CD4-positive, alpha-beta T cell treated with Interleukin-10 for 1 hour (primary cell): ENCODE results near the gene SIPA1L2.

Experiments used
- DNase-seq: peaks from one replicate; pipeline ENCODE4 v3.0.0-alpha.2; 2020

SIPA1L2 gene

DNA sequence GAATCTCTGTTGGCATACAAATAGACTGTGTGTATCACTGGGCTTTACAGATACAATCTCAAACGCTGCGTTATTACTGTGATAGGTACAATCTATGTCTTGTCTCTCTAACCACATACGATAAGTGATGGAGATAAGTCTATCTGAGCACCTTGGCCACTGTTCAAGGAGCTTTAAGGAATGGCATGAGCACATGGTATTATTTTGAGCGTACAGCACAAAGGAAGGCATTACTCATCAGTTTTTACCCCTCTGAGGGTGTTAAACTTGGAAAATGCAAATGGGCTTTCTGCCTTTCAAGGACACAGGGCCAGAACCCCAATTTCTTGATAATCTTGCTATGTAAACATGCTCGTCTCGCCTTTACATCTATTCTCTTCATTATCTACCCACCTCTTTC is 11.6 kb upstream of the SIPA1L2 start:
- no peak for DNase-seq

DNA sequence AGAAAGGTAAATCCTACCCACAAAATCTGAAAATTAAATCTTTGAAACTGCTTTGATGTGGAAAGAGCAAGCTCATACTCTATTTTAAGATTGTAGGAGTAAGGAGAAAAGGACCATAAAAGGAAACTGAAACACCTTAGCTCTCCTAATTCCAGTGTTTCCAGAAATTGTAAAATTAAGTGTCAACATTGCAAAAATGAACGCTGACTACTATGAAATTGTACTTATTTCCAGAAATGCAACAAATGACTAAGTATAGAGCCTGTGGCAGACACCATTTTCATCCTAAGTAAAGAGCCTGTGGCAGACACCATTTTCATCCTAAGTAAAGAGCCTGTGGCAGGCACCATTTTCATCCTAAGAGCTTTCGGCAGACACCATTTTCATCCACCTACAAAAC is 6.9 kb upstream of the SIPA1L2 start:
- no peak for DNase-seq

DNA sequence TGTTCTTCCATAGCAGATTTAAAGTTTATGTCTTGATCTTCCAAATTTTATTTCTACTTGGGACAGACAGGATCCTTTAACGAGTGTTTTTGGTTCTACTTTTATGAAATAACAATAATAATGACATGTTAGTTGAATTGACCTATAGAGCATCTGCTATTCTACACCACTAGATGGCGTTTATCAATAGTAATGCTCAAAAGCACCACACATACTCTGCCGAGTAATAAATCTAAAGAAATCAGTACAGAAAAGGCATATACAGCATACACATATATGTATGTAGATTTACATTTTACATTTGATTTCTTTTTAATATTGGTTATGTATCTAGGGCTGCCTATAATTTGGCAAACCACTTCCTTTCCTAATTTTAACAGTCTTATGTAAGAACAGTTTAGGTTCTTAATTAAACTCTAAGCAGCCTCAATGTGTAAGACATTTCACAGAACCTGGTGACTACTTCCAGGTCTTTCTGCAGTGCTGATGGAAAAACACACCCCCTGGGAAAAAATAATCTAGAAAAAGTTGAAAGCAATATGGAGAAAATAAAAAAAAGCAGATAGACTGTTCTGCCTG is 5.9 kb upstream of the SIPA1L2 start:
- peak; percentile 55 for DNase-seq

DNA sequence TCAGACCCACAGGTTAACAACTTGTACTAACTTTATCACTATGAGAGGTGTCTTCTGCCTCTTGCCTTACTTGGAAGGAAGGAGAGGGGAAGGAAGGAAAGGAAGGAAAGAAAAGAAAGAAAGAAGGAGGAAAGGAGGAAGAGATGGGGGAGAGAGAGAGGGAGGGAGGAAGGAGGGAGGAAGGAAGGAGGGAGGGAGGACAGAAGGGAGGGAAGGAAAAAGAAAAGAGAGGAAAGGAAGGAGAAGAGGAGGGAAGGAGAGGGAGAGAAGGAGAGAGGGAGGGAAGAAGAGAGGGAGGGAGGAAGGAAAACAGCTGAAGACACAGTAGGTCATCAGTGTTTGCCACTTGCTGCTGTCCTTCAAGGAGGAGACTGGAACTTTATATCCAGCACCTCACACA is 5.3 kb upstream of the SIPA1L2 start:
- DNase-seq, result no peak

DNA sequence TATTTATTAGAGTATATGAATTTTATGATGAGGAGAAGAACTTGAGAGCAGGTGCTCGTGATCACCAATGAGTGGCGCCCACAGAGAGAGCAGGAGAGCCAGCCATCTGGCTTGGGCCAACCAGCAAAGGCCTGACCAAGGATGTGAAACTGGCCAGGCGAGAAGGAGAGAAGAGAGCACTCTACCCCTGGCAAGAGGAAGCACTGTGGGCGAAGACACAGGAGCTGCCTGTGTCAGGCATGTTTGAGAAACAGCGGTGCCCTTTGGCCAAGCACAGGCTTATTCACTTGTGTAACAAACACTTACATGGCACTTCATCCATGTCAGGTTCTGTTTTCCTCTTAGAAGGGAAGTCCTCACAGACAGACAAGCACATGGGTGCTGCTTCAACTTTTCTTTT is 4.2 kb upstream of the SIPA1L2 start:
- no peak for DNase-seq

DNA sequence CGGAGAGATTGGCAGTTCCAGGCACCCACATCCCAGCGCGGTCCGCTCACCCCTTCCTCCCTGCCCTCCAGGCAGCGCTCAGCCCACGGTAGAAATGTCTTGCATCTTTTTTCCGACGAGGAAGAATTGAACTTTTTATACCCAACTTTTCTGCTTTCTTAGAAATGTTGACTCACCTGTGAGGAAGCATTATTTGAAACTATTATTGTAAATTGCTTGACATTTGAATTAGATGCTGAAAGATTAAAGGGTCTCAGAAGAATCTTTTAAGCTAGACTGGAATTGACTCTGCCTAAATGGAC is 912 bp upstream of the SIPA1L2 start:
- no peak for DNase-seq

DNA sequence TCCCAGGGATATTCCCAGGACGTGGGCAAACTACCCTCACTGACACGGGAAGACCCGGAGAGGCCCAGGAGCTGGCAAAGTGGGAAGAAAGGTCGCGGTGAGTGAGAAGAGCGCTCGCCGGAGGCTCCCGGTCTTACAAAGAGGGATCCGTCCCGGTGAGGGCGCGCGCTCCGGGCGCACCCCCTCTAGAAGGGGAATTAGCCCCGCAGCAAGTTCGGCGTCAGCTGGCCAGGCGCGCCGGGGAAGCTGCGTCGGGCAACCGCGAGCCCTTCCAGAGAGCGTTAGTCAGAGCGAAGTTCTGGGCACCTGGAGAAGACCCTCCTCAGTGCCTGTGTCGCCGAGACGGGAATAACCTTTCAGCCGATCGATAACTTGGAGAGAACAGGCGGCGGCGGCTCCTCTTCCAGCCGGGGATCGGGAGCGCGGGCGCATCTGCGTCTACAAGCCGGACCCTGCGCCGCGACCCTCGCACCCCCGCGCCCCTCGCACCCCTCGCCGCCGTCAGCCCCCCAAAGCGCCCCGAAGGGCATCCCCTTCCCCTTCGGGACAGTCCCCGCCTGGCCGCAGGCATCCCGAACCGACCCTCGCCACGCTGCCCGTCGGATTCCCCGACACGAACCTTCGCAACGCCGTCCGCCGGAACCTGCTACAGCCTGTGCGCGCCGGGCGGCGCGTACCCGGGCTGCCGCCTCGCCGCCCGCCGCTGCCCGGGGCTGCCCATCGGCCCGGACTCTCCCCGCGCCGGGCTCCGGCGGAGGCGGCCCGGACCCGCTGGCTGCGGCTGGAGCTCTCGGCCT is 485 bp downstream of the SIPA1L2 start:
- no peak for DNase-seq

DNA sequence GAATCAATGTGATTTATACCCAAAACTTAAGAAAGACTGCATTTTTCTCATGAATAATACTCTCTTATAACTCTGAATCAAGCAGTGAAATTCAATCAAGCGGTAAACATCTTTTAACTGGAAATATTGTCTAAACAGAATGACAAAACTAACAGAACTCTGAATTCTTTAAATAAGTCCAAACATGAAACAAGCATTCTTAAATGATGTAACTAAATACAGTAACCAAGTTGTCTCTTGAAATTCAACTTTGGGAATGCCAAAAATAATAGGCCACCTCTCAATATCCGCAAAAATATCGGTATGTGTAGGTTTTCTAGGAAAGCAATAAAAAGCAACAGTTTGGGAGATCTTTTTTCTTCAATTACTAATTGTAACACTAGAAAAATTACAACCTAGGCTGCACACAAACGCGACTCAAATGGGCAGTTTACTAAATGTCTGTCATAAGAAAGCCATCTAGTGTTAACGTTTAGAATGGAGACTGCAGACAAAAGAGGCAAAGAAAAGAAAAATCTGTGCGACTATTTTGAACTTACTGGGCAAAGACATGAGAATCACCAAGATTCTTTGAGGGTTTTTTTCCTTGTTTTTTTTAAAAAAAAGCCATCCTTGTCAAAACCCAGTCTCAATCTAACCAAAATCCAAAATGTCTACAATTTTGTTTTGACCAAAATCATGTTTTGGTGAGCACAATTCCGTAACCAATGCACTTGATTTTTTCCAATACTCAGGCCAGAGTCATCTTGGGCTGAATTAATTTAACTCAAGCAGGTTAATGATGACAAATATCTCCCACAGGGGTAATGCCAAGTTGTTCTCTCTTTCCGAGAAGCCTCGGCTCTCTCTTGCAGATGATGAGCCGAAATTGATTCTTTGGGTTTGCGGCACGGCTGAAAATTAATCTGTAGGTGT is 1.3 kb downstream of the SIPA1L2 start:
- no peak for DNase-seq

DNA sequence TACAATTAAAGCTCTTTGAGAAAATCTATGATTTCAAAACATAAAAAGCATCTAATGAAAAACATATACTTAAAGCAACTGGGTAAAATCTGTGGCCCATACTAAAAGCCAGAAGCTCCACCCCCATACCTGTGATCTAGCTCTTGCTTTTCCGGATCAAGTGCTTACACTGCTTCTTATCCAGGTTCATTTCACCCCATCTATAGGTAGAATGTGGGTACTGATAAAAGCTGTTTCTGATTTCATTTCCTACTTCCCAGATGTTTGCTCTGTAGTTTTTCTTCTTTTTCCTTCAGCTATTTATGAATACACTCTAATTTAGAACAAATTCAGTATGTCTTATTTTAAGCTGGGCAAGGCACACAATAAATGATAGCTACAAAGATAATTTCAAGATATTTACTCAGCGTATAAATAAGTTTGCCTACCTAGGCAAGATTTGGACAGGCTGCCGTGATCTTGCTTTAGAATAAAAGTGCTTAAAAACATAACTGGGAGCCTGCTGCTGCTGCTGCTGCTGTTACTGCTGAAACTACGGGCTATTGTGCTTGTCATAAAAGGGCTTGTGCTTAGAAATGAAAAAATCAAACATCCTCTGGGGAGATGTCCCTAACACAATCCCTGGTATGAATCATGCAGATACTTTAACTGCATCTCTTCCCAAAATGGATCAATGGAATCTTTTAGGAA is 2.1 kb downstream of the SIPA1L2 start:
- DNase-seq, result peak; percentile 62

DNA sequence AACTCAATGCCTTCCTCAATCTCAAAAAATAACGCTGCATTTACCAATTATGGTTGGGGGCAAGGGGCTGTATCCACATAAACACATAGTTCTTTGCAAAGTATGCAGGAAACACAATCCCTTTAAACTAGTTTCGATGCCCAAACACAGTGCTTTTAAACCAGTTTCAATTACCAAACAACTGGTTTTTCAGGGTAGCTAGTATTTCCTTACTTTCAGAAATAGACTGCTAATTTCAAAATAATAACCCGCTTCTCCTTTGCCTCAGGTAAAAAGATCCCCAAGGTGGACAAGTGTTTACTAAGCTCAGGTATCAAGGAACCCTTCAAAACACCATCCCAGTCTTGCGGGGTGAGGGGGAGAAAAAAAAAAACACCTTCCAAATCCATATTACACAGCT is 2.8 kb downstream of the SIPA1L2 start:
- no peak for DNase-seq

DNA sequence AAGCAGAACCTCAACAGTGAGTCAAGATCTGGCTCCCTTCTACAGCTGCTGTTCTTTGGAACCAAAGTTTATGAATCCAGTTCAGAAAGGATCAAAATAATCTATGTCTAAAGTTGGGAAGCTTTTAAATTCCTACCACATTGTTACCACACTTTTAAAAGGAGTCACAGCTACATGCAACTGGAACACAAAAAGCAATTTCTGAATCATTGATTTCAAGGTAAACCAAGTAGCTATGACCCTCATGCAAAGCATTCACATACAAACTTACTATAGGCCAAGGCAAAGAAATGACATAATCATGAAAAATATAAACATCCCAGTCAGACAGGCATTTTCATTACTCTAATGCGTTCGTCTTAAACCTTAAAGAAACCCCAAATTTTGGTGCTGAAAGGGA is 3.5 kb downstream of the SIPA1L2 start:
- DNase-seq, result no peak

DNA sequence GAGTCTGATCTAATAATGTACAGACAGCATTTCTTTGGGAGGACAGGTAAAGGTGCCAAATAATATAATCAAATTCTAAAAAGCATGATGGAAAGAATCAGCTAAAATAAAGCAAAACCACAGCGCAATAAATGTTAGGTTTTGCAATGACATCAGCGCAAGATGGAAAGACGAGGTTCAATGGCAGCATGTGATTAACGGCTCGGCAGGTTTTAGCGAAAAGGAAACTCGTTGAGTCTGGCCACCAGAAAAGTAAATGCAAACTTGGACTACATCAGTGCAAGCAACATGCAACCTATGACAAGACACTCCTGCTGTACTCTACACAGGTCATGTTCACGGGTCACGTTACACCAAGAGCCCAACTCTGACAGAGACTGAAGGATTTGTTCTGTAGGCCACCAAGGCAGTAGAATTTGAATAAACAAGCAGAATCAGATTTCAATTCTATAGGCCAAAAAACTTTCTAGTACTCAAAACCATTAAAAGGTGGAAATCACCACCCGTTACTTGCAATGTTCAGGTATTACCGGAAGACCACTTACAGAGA is 4.5 kb downstream of the SIPA1L2 start:
- DNase-seq, result no peak

DNA sequence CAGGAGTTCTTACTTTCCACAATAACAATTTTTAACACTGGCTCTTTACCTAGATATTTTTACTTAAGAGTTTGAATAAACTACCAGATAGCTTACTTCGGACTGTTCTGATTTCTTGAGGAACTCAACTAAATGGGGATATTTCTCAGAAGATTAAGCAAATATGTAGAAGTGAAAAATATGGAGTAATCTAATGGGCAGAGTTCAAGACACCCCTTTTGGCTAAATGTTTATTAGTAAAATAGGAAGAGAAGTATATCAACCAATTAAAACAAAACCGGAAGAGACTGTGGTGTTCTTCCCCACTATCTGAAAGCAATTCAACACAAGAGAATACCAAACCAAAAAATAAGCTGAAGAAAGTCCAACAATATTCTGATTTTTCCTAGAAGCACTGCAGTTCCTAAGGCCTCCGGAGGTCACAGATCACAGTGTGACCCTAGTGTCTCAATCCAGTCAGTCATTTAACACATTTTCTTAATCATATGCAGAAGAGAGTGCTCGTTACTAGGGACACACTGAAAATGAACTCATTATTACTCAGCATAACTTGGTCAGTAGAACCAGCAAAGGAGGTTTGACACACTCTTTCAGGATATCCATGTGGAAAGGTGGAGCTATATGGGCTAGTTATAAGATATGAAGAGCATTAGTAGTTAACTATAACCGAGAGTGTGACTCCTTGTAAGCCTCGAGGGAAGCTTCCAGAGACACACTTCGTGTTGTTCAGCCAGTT is 5.2 kb downstream of the SIPA1L2 start:
- DNase-seq, result no peak

DNA sequence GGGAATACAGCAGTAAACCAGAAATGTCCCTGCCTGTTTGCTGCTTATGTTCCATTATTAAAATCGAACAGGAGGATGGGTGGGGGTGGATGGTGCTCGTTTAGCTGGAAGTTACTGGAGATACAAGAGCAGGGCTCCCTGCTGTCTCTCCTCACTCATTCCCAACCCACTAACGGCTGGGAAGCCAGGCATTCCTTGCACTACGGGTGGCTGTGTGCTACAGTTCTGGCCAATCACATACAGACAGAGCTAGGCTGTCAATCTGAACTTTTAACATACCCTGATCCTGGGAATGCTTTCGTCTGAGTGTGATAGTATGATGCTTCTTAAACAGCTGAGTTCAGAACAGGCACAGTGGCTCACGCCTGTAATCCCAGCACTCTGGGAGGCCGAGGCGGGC is 7.0 kb downstream of the SIPA1L2 start:
- DNase-seq, result no peak

DNA sequence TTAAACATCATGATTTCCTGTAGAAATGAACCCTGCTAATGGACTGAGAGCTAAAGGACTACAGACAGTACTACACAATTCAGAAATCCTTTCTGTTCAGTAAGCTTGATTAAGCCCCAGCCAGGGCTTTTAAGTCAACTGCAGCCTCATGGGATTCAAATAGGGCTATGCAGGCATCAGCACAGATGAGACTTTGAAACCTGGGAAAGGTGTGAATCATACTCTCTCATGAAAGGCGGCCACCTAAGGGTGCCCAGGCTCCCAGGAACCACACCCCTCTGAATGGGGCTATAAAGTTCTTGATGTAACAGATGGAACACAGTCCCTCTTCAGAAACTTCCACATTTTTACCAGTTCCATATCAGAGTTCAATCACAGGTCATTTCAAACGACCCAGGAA is 7.6 kb downstream of the SIPA1L2 start:
- DNase-seq, result no peak

DNA sequence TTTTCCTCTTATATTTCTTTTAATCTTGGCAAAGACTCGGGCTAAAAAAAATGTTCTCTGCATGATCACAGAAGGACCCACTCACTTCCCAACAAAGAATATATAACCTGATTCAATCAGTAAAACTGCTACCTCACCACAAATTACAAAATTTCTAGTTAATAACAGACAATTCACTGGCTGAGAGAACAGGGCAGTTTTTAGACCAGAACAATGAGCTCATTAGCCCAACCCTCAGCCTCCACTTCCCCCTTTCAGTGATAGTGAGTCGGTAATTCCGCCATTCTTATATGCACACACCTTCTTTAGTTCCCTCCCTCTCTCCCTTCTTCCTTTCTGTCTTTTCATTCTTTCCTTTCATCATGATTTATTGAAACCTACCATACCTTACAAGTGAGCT is 8.9 kb downstream of the SIPA1L2 start:
- DNase-seq, result no peak

DNA sequence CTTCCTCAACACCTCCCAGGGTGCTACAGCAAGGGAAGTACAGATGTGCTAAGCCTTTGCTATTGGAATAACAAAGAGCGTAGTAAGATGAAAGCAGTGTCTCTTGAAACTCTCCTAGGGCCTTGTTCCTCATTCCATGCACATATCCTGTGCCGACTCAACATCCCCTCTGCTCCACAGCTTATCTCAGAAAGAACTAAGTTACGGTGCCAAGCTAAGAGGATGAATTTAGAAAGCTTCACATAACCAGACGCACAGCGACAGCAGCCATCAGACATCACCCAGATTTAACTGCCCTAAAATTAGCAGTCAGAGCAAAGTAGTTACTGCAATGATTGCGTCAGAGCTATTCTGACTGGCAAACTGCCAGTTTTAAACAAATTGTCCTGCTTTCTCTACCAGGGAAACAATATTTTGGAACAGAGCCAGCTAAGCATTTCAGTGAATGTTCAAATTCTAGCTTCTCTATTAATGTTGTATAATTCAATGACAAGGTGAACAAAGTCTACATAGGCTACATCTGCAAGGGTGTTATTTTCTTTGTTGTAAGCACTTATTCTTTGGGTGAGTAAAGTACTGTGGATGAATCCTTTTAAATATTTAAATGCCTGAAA is 9.5 kb downstream of the SIPA1L2 start:
- no peak for DNase-seq

DNA sequence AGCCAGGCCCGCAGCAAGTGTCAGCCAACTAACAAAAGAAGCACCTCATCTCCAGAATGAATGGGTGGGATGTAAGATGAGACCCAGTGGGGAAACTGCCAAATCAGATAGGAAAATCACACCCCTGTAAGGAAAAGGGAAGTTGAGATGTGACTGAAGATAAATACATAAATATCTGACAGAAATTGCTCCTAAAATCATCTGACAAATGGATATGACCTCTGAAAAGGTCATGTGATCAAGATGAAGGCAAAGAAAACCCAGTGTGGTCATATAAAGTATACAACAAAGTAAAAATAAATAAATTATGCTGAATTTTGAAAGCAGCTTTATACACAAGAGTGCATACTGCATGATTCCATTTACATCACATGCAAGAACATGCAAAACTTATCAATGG is 12.7 kb downstream of the SIPA1L2 start:
- DNase-seq, result no peak

DNA sequence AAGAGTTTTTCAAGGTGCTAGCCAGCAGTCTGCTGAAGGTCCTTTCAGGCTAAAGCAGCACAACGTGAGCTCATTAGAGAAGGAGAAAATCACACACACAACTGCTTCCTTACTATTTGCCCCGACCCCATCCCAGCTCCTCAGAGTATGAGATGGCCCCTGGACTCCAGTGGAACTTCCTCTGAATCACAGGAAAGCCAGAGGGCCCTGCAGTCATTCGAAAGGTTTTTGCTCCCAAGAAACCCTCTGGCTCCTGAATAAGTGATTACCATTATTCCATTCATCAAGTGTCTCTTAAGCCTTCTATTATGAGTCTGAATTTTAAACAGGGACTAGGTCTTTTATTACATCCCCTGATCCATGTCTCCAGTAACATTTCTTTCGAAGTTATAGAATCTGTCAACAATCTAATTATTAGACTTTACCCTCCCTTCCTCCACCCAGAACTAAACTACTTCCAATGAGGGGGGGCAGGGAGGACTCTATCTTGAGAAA is 14.6 kb downstream of the SIPA1L2 start:
- DNase-seq, result no peak

DNA sequence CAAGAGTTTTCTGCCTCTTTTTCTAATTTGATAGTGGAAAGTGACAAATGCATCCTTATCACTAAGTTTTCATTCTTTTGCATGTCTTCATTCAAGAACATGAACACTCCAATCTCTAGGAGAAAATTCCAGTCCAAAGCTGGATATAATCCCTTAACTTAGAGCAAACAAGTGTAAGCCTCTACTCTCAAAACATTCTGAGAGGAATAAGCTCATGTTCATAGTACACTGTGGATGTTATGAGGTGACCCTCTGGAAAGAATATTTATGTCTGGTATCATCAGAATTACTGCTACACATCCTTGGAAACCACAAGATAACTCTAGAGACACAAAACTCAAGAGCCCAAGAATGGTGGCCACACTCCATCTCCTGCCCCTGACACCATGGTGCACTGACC is 15.1 kb downstream of the SIPA1L2 start:
- no peak for DNase-seq

DNA sequence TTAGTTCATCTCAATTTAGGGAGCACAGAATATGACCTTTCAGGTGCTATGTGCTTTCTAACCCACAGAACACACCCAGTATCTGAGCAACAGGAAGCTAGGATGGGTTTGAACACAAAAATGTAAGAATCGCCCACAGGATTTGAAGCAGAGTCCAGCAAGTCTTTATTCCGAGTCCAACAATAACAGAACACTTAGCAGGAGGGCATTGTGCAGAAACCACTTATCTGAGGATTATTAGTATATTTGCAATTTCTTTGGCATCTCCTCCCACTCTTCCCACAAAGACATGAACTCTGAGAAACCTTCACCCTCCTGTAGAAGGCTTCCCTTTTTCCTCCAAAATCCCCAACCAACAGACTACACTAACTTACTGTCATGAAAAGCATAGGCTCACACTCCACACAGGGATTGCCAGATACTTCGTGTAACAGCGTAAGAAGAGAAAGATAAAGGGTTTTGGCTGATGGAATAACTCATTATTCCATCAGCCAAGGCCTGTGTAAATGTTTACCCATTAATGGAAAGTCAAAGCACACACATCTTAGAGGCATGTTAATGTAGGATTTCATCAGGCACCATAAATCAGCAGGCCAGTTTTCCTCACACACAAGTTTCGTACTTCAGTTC is 16.1 kb downstream of the SIPA1L2 start:
- DNase-seq, result no peak
